ENCODE data around the gene SERGEF. TPM values are rescaled to one million over a fixed set of nuclear protein-coding genes. Genes with fewer than 3 reads are reported as not detected.

The SERGEF gene
- total RNA-seq, 1 experiment from 2014 or later, result 28.7 TPM

- no peaks in the 10 kb centered on the region for H4K20me1 ChIP-seq (ENCODE audit: insufficient read depth)
- H3K4me1 ChIP-seq (replicated peaks; ENCODE audit: insufficient read depth), result no peaks in the 10 kb centered on the region
- H3K27ac ChIP-seq, result no peak overlapping the region
- TF ChIP-seq CTCF (conservative IDR thresholded peaks at IDR 0.05), result no peak
- no peak for TF ChIP-seq EZH2 (IDR thresholded peaks at IDR 0.05; ENCODE audit: low read depth)
- no peaks in the 10 kb centered on the region for H3K36me3 ChIP-seq (ENCODE audit: low read depth)
- H3K79me2 ChIP-seq (ENCODE audit: low read depth), result no peaks in the 10 kb centered on the region
- peaks cover 6% of the 10 kb centered on the region; the same call in 1 of the 2 replicates for H3K27me3 ChIP-seq (ENCODE audit: insufficient read depth, low read depth)
- no peaks in the 10 kb centered on the region for H3F3A ChIP-seq (ENCODE audit: insufficient read depth, low read depth)
- H2AFZ ChIP-seq, result no peak overlapping the region
- no peak overlapping the region for H3K4me2 ChIP-seq
- ChIA-PET CTCF (no interaction called here), POLR2A (ENCODE audit: unreplicated experiment) (no interaction called here)
- no peaks in the 10 kb centered on the region for H3K9me2 ChIP-seq (ENCODE audit: insufficient read depth)
- DNase-seq, result no peak
- no TSS peak for BruUV-seq (replicated peaks)
- no peak overlapping the region for H3K4me3 ChIP-seq
- no peaks in the 10 kb centered on the region for H3K9me3 ChIP-seq (ENCODE audit: insufficient read depth, low read depth)
- intact Hi-C loops (cut with micrococcal nuclease; ENCODE audit: unreplicated experiment), result no loop called here
Observed at GRCh38 chr11:17743026-17743807, 269.6 kb downstream of the SERGEF start.

GRCh38 chr11:17742019-17742418, 270.8 kb downstream of the SERGEF start:
- Histone ChIP-seq H3K4me3 (no peak overlapping the region), H4K20me1 (ENCODE audit: insufficient read depth) (no peaks in the 10 kb centered on the region), H3K36me3 (ENCODE audit: low read depth) (no peaks in the 10 kb centered on the region), H3F3A (ENCODE audit: insufficient read depth, low read depth) (no peaks in the 10 kb centered on the region), H2AFZ (no peak overlapping the region), H3K4me1 (replicated peaks; ENCODE audit: insufficient read depth) (no peaks in the 10 kb centered on the region), H3K79me2 (ENCODE audit: low read depth) (no peaks in the 10 kb centered on the region), H3K9me3 (ENCODE audit: insufficient read depth, low read depth) (no peaks in the 10 kb centered on the region), H3K4me2 (no peak overlapping the region), H3K9me2 (ENCODE audit: insufficient read depth) (no peaks in the 10 kb centered on the region), H3K27ac (no peak overlapping the region), H3K27me3 (ENCODE audit: insufficient read depth, low read depth) (peaks cover 4% of the 10 kb centered on the region; the same call in 1 of the 2 replicates)
- BruUV-seq (replicated peaks), result no TSS peak
- no peak for TF ChIP-seq CTCF (conservative IDR thresholded peaks at IDR 0.05)
- TF ChIP-seq EZH2 (IDR thresholded peaks at IDR 0.05; ENCODE audit: low read depth), result no peak
- POLR2A ChIA-PET (ENCODE audit: unreplicated experiment), result no interaction called here
- intact Hi-C loops (cut with micrococcal nuclease; ENCODE audit: unreplicated experiment), result no loop called here
- DNase-seq, result no peak
- CTCF ChIA-PET, result no interaction called here

GRCh38 chr11:17741487-17741886, 271.4 kb downstream of the SERGEF start:
- no peaks in the 10 kb centered on the region for H3F3A ChIP-seq (ENCODE audit: insufficient read depth, low read depth)
- H3K27me3 ChIP-seq (ENCODE audit: insufficient read depth, low read depth), result peaks cover 4% of the 10 kb centered on the region; the same call in 1 of the 2 replicates
- H3K36me3 ChIP-seq (ENCODE audit: low read depth), result no peaks in the 10 kb centered on the region
- BruUV-seq (replicated peaks), result no TSS peak
- intact Hi-C loops (cut with micrococcal nuclease; ENCODE audit: unreplicated experiment), result no loop called here
- H2AFZ ChIP-seq, result no peak overlapping the region
- H3K79me2 ChIP-seq (ENCODE audit: low read depth), result no peaks in the 10 kb centered on the region
- CTCF ChIA-PET, result no interaction called here
- no peaks in the 10 kb centered on the region for H3K9me2 ChIP-seq (ENCODE audit: insufficient read depth)
- H3K4me2 ChIP-seq, result no peak overlapping the region
- TF ChIP-seq CTCF (conservative IDR thresholded peaks at IDR 0.05), result no peak
- POLR2A ChIA-PET (ENCODE audit: unreplicated experiment), result interaction anchor here (0.6 kb wide), 1 partner anchor 78 kb away, joined by 3 read pairs; no protein-coding TSS in a partner anchor
- no peaks in the 10 kb centered on the region for H3K4me1 ChIP-seq (replicated peaks; ENCODE audit: insufficient read depth)
- H4K20me1 ChIP-seq (ENCODE audit: insufficient read depth), result no peaks in the 10 kb centered on the region
- DNase-seq, result no peak
- H3K27ac ChIP-seq, result no peak overlapping the region
- H3K9me3 ChIP-seq (ENCODE audit: insufficient read depth, low read depth), result no peaks in the 10 kb centered on the region
- no peak overlapping the region for H3K4me3 ChIP-seq

All from PC-9 (cell line).